Measurements from ENCODE around the gene DUSP5. TPM values are rescaled to one million over a fixed set of nuclear protein-coding genes. Genes with fewer than 3 reads are reported as not detected.

DUSP5 gene
- total RNA-seq, 1 donor from 2014 or later: 2.4 TPM

DNA sequence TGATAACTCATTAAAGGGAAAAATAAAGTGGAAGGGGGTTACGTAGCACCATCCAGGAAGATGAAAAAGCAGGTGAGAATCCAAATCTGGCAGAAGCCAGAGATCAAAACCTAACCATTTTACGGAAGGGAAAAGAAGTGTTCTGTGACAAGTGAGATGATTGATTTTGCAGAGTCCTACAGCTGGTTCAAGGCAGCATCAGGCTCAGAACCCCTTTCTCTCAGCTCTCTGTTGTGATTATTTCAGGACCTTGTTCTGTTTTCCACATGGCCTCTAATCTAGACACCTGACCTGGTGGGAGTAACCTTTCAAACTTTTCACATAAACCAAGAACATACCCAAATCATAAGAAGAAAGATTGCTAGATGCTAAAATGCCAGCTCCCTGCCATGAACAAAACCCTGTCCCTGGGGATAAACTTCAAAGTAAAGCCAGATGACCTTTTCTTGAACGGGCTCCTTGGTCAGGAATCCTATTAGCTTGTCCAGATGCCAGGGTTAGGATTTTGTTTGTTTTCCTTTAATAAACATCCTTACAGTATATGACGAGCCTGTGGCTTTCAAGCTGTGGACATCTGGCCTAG lies 5.9 kb downstream of the DUSP5 start:
- Mint-ChIP-seq H3K4me3 (ENCODE audit: unreplicated experiment) (no peak overlapping the region), H3K9me3 (ENCODE audit: unreplicated experiment) (no peaks in the 10 kb centered on the region), H3K36me3 (ENCODE audit: unreplicated experiment) (no peaks in the 10 kb centered on the region), H3K27ac (ENCODE audit: unreplicated experiment) (no peak overlapping the region), H3K27me3 (ENCODE audit: unreplicated experiment) (peaks cover 6% of the 10 kb centered on the region), H3K4me1 (ENCODE audit: low read depth, unreplicated experiment) (peaks cover 42% of the 10 kb centered on the region)
- TF ChIP-seq, protein P1, sequence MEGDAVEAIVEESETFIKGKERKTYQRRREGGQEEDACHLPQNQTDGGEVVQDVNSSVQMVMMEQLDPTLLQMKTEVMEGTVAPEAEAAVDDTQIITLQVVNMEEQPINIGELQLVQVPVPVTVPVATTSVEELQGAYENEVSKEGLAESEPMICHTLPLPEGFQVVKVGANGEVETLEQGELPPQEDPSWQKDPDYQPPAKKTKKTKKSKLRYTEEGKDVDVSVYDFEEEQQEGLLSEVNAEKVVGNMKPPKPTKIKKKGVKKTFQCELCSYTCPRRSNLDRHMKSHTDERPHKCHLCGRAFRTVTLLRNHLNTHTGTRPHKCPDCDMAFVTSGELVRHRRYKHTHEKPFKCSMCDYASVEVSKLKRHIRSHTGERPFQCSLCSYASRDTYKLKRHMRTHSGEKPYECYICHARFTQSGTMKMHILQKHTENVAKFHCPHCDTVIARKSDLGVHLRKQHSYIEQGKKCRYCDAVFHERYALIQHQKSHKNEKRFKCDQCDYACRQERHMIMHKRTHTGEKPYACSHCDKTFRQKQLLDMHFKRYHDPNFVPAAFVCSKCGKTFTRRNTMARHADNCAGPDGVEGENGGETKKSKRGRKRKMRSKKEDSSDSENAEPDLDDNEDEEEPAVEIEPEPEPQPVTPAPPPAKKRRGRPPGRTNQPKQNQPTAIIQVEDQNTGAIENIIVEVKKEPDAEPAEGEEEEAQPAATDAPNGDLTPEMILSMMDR (IDR thresholded peaks at IDR 0.05; ENCODE audit: partially characterized antibody, unreplicated experiment): no peak
- no peak for DNase-seq

DNA sequence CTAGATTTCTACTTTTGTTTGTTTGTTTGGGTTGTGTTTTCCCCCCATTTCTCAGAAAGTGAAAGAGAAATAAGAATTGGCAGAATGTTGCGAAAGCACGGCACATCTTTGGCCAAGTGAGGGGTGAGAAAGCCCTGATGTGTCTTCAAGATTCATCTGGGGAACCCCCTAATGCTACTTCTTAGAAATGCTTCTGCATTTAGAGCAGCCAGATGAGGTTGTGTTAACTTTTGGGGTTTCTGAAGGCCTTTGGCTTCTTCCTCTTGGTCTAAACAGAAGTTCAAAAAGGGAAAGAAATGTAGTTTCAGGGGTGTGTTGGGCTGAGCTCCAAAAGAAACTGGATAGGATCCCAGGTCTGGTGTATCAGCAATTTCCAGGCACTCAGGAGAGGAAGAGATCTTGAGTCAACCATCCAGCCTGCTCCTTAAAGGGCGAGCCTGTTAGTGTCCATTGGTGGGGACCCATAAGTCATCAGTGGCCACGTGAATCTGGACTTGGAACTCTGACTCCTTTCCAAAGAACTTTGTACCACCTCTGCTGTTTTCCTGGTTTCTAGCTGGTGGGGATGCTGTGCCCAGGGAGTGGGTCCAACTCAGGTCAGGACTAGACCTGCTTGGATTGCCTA lies 6.5 kb downstream of the DUSP5 start:
- Mint-ChIP-seq H3K9me3 (ENCODE audit: unreplicated experiment) (no peaks in the 10 kb centered on the region), H3K27ac (ENCODE audit: unreplicated experiment) (no peak overlapping the region), H3K36me3 (ENCODE audit: unreplicated experiment) (no peaks in the 10 kb centered on the region), H3K4me3 (ENCODE audit: unreplicated experiment) (no peak overlapping the region), H3K27me3 (ENCODE audit: unreplicated experiment) (peaks cover 3% of the 10 kb centered on the region), H3K4me1 (ENCODE audit: low read depth, unreplicated experiment) (peaks cover 38% of the 10 kb centered on the region)
- DNase-seq: no peak
- TF ChIP-seq, protein P1 (IDR thresholded peaks at IDR 0.05; ENCODE audit: partially characterized antibody, unreplicated experiment): no peak

DNA sequence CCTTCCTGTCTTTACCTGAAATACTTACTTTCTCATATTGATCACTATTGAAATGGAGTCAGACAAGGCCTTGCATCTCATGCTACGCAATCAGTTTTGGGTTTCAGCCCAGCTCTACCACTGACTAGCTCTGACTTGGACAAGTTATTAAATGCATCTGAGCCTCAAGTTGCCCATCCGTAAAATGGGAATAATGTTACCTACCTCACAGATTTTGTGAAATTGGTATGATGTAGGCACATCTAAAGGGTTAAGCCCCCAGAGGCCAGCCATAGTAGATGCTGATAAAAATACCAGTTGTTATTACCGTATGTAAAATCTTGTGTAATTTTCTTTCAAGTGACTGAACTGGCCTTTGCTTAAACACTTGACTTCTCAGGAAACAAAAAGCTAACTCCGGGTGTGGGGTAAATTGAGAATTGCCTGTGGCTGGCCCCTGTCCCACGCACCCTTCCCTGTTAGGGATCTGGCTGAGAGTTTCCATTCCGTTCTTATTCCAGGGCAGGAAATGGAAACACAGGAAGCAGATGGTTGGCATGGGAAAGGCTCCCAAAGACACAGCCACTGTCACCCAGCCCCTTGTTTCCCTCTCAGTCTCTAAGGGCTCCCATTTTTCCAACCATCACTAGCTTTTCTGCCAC lies 7.5 kb downstream of the DUSP5 start:
- no peak overlapping the region for H3K27ac Mint-ChIP-seq (ENCODE audit: unreplicated experiment)
- H3K27me3 Mint-ChIP-seq (ENCODE audit: unreplicated experiment): no peaks in the 10 kb centered on the region
- TF ChIP-seq, protein P1 (IDR thresholded peaks at IDR 0.05; ENCODE audit: partially characterized antibody, unreplicated experiment): no peak
- H3K9me3 Mint-ChIP-seq (ENCODE audit: unreplicated experiment): no peaks in the 10 kb centered on the region
- DNase-seq: no peak
- H3K4me3 Mint-ChIP-seq (ENCODE audit: unreplicated experiment): no peak overlapping the region
- peaks cover 33% of the 10 kb centered on the region for H3K4me1 Mint-ChIP-seq (ENCODE audit: low read depth, unreplicated experiment)
- H3K36me3 Mint-ChIP-seq (ENCODE audit: unreplicated experiment): no peaks in the 10 kb centered on the region

DNA sequence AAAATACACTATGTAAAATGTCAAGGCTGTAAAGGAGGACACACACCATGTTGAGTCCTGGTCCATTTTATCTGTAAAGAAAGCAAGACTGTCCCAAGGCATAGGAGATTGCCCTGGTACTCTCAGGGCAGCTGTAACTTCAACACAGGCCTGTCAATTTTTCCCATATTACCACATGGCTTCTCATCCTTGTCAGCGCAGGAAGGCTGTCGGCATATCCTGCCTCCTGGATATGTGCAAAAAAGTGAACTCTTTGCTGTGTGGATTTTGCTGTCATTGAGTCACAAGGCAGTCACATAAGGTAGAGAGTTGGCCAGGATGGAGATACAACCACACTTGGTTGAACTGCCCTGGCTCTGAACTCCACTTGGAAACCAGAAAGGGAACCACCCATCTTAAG lies 8.7 kb downstream of the DUSP5 start:
- H3K27ac Mint-ChIP-seq (ENCODE audit: unreplicated experiment): no peak overlapping the region
- peaks cover 25% of the 10 kb centered on the region for H3K4me1 Mint-ChIP-seq (ENCODE audit: low read depth, unreplicated experiment)
- TF ChIP-seq, protein P1 (IDR thresholded peaks at IDR 0.05; ENCODE audit: partially characterized antibody, unreplicated experiment): no peak
- H3K36me3 Mint-ChIP-seq (ENCODE audit: unreplicated experiment): no peaks in the 10 kb centered on the region
- no peaks in the 10 kb centered on the region for H3K9me3 Mint-ChIP-seq (ENCODE audit: unreplicated experiment)
- H3K4me3 Mint-ChIP-seq (ENCODE audit: unreplicated experiment): no peak overlapping the region
- no peak for DNase-seq
- no peaks in the 10 kb centered on the region for H3K27me3 Mint-ChIP-seq (ENCODE audit: unreplicated experiment)

DNA sequence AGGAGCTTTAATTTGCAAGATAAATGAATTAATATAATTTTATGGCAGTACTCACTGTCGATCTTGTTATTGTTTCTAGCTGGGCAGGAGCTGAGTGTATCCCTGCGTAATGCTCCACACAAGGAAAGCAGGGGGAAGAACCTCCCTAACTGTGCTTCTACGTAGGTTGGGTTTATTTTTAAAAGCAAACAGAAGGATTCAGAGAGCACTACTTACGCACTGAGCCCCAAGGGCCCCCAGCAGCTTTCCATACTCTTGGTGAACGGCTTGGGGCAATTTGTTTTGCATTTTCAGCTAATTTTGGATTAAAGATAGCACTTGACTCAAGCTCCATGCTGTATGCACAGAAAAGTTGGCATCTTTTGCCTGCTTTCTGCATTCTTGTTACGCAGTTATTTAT lies 9.6 kb downstream of the DUSP5 start:
- peaks cover 18% of the 10 kb centered on the region for H3K4me1 Mint-ChIP-seq (ENCODE audit: low read depth, unreplicated experiment)
- no peaks in the 10 kb centered on the region for H3K27me3 Mint-ChIP-seq (ENCODE audit: unreplicated experiment)
- H3K9me3 Mint-ChIP-seq (ENCODE audit: unreplicated experiment): no peaks in the 10 kb centered on the region
- no peaks in the 10 kb centered on the region for H3K36me3 Mint-ChIP-seq (ENCODE audit: unreplicated experiment)
- no peak overlapping the region for H3K27ac Mint-ChIP-seq (ENCODE audit: unreplicated experiment)
- no peak for DNase-seq
- H3K4me3 Mint-ChIP-seq (ENCODE audit: unreplicated experiment): no peak overlapping the region
- TF ChIP-seq, protein P1 (IDR thresholded peaks at IDR 0.05; ENCODE audit: partially characterized antibody, unreplicated experiment): no peak
